Fibroblast of gingiva (primary cell): ENCODE results near the gene LTO1.

Source experiments
- DNase-seq: peaks from one replicate; pipeline ENCODE4 v3.0.0-alpha.2; 2011; ENCODE audit warnings: low read depth

LTO1 gene

DNA sequence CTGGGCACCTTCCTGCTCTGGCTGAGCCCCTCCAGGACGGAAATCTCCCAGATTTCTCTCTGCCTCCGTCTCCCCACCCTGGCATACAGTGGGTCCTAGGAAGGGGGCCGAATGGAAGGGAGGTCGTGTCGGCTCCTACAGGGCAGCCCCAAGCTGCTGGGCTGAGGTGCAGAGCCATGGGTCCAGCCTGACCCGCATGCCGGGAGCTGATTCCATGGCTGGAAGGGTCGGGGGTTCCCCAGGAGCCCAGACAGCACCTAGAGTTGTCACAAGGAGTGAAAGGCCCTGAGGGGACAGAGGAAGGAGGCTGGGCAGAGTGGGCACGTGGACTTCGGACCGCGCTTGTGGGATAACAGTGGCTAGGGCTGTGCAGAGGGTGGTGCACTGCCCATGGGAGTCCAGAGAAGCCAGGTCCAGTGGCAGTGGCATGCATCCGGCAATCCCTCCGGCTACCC is 17.7 kb downstream of the LTO1 start:
- DNase-seq: no peak

DNA sequence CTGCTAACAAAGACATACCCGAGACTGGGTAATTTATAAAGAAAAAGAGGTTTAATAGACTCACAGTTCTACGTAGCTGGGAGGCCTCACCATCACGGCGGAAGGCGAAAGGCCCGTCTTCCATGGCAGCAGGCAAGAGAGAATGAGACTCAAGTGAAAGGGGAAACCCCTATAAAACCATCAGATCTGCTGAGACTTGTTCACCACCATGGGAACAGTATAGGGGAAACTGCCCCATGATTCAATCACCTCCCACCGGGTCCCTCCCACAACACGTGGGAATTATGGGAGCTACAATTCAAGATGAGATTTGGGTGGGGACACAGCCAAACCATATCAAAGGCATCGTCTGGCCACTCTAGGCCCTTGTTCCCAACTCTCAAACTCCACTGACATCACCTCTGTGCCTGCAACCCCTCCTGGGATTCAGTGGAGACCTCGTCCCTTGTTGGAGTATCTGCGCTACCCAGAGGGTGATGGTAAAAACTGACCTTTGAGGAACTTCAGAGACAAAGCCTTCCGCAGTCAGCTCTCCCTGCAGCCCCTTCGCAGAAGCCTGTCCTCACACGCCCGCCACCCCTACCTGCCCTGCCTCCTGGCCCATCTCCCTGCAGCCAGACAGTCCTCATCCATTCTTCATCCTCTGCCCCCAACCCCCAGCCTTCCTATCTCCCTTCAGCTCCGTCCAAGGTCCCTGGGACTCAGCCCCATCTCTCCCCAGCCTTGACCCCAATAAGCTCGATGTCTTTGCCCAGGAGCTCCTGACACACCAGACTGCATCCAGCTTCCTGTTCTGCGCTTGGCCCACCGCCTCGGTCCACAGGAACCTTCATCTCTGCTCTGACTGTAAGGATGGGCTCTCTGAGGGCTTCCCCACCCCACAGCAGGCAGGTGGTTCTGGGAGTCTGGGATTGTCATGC is 18.4 kb downstream of the LTO1 start:
- DNase-seq: no peak

- no peak for DNase-seq
Observed at GRCh38 chr11:69655479-69656428, 19.4 kb downstream of the LTO1 start.

DNA sequence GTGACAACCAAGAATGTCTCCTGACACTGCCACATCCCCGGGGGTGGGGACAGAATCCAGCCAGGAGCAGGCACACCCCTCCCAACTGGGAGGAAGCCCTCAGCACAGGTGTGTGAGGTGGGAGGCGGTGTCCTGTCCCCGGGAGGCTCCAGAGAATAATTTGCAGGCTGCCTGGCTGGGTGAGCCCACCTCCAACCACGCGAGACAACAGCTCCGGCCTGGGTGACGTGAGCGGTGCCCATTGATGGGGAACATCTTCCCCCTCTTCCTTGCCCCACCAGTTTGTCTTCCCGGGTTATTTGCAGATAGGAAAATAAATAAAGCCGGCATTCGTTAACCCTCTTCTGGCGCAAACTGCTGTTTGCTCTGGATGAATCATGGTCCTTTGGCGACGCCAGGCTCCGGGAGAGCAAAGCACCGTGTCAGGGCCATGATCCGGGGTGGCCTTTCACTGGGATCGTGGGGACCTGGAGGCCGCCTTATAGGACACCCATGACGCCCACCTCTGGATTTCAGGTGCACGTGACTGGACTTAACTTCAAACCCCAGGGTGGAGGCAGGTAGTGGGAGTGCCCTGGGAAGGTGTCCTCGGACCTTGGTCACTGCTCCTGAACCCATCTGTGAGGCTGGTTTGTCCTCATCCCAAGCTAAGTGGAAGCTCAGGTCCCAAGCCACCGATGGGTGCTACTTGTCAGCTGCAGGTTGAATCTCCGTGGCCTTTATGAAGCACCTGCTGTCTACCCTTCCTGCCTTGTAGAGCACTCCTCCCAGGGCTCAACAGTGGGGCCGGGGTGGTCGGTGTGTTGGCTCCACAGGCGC is 20.3 kb downstream of the LTO1 start:
- DNase-seq: peak; percentile 56

DNA sequence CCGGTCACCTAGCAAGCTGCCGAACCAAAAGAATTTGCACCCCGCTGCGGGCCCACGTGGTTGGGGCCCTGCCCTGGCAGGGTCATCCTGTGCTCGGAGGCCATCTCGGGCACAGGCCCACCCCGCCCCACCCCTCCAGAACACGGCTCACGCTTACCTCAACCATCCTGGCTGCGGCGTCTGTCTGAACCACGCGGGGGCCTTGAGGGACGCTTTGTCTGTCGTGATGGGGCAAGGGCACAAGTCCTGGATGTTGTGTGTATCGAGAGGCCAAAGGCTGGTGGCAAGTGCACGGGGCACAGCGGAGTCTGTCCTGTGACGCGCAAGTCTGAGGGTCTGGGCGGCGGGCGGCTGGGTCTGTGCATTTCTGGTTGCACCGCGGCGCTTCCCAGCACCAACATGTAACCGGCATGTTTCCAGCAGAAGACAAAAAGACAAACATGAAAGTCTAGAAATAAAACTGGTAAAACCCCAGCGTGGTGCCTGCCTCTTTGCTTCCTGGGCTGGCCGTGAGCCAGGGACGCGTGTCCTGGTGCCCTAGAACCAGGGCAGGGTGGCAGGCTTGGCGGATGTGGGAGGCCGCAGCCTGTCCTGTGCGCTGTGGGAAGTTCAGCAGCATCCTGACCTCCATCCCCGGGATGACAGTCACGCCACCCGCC is 21.0 kb downstream of the LTO1 start:
- no peak for DNase-seq

DNA sequence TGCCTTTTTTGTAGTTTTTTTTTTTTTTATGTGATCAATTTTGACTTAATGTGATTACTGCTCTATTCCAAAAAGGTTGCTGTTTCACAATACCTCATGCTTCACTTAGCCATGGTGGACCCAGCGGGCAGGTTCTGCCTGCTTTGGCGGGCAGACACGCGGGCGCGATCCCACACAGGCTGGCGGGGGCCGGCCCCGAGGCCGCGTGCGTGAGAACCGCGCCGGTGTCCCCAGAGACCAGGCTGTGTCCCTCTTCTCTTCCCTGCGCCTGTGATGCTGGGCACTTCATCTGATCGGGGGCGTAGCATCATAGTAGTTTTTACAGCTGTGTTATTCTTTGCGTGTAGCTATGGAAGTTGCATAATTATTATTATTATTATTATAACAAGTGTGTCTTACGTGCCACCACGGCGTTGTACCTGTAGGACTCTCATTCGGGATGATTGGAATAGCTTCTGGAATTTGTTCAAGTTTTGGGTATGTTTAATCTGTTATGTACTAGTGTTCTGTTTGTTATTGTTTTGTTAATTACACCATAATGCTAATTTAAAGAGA is 21.7 kb downstream of the LTO1 start:
- no peak for DNase-seq

GRCh38 chr11:69652999-69653398 is 22.2 kb downstream of the LTO1 start:
- no peak for DNase-seq

DNA sequence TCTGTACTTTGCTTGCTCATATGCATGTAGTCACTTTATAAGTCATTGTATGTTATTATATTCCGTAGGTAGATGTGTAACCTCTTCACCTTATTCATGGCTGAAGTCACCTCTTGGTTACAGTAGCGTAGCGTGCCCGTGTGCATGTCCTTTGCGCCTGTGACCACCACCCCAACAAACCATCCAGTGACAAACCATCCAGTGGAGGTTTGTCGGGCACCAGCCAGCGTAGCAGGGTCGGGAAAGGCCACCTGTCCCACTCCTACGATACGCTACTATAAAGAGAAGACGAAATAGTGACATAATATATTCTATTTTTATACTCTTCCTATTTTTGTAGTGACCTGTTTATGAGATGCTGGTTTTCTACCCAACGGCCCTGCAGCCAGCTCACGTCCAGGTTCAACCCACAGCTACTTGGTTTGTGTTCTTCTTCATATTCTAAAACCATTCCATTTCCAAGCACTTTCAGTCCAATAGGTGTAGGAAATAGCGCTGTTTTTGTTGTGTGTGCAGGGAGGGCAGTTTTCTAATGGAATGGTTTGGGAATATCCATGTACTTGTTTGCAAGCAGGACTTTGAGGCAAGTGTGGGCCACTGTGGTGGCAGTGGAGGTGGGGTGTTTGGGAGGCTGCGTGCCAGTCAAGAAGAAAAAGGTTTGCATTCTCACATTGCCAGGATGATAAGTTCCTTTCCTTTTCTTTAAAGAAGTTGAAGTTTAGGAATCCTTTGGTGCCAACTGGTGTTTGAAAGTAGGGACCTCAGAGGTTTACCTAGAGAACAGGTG is 23.1 kb downstream of the LTO1 start:
- no peak for DNase-seq

GRCh38 chr11:69650832-69651344 is 24.3 kb downstream of the LTO1 start:
- DNase-seq: no peak

DNA sequence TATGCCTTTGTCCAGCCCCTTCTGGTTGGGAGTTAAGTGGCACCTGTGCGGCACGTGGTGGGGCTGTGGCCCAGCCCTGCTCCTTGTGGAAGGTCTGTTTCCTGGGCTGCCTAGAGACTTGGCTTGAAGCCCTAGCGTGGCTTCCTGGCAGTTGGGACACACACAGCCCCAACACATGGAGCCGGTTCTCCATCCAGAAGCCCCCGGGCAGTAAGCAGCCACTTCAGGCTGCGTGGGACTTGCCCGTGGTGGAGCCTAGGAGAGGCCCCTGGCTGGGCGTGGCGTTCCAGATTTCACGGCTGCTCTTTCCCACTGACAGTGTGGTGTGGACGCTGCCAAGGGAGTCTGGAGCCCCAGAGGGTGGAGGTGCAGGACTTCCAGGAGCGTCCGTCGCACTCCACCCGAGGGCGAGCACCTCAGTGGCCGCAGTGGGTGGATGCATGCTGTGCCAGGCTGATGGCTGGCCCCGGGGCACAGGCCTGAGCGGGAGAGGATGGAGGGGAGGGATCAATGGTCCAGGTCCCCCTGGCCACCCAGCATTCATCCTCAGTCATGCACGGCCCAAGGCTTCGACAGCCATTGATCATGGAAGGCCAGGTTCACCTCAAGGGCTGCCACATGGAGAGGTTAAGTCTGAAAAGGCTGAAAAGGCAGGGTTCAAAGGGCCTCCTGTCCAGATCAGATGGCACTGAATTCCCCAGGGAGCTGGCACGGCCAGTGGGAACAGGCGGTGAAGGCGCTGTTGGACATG is 24.9 kb downstream of the LTO1 start:
- DNase-seq: no peak

- DNase-seq: no peak
Observed at GRCh38 chr11:69649576-69649900, 25.6 kb downstream of the LTO1 start.

GRCh38 chr11:69648679-69649575 is 26.2 kb downstream of the LTO1 start:
- no peak for DNase-seq

DNA sequence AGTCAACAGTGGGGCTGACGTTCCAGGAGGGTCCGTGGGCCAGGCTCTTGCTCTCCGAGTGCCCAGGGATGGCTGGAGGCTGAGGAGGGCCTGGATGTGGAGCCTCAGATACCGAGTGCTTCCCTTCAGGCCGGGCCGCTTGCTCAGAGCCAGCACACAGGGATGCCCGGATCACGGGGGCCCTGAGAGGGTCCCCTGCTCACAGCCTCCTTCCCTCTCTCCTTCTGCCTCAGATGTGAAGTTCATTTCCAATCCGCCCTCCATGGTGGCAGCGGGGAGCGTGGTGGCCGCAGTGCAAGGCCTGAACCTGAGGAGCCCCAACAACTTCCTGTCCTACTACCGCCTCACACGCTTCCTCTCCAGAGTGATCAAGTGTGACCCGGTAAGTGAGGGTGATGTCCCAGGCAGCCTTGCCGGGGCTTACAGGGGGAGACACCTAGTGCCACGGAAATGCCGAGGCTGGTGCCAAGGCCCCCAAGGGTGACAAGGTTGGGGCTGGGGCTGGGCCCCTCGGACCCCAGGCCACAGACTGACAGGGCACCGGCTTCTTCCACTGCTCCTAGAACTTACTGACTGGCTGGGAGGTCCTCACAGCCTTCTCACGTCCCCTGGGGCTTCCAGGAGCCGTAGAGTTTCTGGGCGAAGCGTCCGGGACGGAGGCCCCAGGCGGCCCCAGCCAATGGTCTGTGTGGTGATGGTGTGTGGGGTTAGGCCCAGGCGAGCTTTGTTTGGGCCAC is 27.2 kb downstream of the LTO1 start:
- no peak for DNase-seq

DNA sequence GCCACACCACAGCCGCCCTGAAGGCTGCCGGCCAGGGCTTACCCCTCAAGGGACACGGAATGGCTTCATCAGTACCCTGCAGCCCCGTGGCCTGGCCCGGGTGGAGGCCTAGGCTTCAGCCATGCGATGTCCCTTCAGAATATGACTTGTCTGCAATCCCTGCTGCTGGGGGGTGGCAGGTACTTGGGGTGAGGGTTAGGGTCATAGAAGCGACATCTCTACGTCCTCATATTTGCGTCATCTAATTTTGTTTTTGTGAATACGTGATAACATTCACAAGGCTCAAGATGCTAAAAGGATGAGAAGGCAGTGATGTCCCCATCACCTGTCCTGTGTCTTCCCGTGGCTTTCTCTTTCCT is 27.8 kb downstream of the LTO1 start:
- DNase-seq: no peak

GRCh38 chr11:69646493-69647389 is 28.4 kb downstream of the LTO1 start:
- DNase-seq: no peak

DNA sequence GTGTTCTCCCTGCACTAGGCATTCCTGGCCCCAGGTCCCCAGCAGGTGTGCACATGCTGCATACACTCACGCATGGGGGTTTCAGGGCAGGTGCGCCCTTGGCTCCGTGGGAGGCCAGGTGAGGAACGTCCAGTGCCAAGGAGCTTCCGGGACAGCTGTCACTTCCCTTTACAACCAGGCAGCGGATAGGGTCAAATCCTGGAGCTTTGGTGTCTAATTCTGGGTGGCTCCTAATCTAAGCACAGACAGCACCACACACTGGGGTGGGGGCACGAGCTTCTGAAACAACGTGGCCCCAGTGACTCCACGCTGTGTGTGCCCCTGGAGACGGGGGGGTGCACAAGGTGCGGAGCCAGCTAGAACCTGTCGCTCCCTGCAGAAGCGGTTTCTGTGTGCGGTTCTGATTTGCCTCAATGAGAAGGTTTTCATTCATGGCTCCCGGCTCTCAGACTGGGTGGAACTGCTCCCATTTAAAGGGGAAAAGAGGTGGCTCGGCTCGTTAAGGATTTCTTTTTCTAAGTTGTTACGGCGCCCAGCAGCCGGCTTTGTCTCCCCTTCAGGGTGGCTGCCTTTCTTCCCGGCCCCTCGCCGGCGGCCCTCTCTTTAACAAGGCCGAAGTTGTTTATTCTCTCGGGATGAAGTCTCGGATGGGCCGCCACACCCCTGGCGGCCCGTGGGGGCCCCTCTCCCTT is 29.2 kb downstream of the LTO1 start:
- DNase-seq: no peak
